GM12878 (cell line): ENCODE results near the gene OTUD5. TPM values are rescaled to one million over a fixed set of nuclear protein-coding genes. Genes with fewer than 3 reads are reported as not detected.

Source experiments
- ATAC-seq: fragments of 200-7000 bp; cut with Tn5 transposase; 3 replicates; pipeline ENCODE4 v1.9.1; 2020; ENCODE audit warnings: mild to moderate bottlenecking, moderate library complexity
- BruUV-seq: library from RNA; stranded (reverse); fragments of 400-500 nt; replicated peaks from 2 replicates; lab custom pipeline; 2021; lab: Mats Ljungman, UMichigan
- CTCF ChIA-PET: fragments of 300-600 bp; sonication (Branson Sonifier 250); formaldehyde crosslinking; extraction: SDS; loops from one replicate; lab custom pipeline; 2021; ENCODE audit warnings: inconsistent platforms; lab: Yijun Ruan, JAX
- POLR2A ChIA-PET: fragments of 350-600 bp; formaldehyde crosslinking; extraction: SDS; loops from one replicate; lab custom pipeline; 2021; ENCODE audit warnings: inconsistent platforms; lab: Charles Lee
- RAD21 ChIA-PET: fragments of 300-600 bp; sonication (Branson Sonifier 250); formaldehyde crosslinking; loops from one replicate; lab custom pipeline; 2023; ENCODE audit warnings: antibody characterized with exemption; ENCODE audit not compliant: unreplicated experiment; lab: Charles Lee
- SMC1A ChIA-PET: fragments of 300-600 bp; sonication (Branson Sonifier 250); formaldehyde crosslinking; loops from one replicate; lab custom pipeline; 2023; ENCODE audit not compliant: unreplicated experiment, uncharacterized antibody; lab: Charles Lee
- DNase-seq: peaks from one replicate; pipeline ENCODE4 v3.0.0-alpha.2; 2011; ENCODE audit warnings: low read depth, low spot score
- FAIRE-seq: peaks from 3 replicates; lab custom pipeline; 2011; peaks lifted over from hg19 to GRCh38; lab: Jason Lieb, UNC
- H2AFZ ChIP-seq: 2 replicates; pipeline ENCODE4 v1.6.0; 2011; ENCODE audit warnings: low read depth, low read length, control low read depth; ENCODE audit not compliant: control insufficient read depth
- H3K27ac ChIP-seq: 2 replicates; pipeline ENCODE4 v1.5.1; 2011; ENCODE audit warnings: control low read depth; ENCODE audit not compliant: control insufficient read depth, insufficient read depth
- H3K27me3 ChIP-seq, 2 experiments: replicated peaks in 1 of 2; 2 replicates each; pipeline versions ENCODE4 v1.6.0 to v1.6.1; 2011; ENCODE audit warnings: low read length in 1 of 2; ENCODE audit not compliant: control insufficient read depth in 2 of 2, insufficient read depth in 2 of 2
- H3K36me3 ChIP-seq, 2 experiments: 2 replicates each; pipeline ENCODE4 v1.5.1; 2011; ENCODE audit warnings: low read length in 1 of 2; ENCODE audit not compliant: control insufficient read depth in 2 of 2, insufficient read depth in 2 of 2
- H3K4me1 ChIP-seq: 2 replicates; pipeline ENCODE4 v1.6.1; 2011; ENCODE audit warnings: mild to moderate bottlenecking, low read length, moderate library complexity, mixed read lengths; ENCODE audit not compliant: control insufficient read depth, insufficient read depth
- H3K4me2 ChIP-seq: 2 replicates; pipeline ENCODE4 v1.6.0; 2011; ENCODE audit warnings: control low read depth; ENCODE audit not compliant: control insufficient read depth, insufficient read depth
- H3K4me3 ChIP-seq: fragments of 200-600 bp; sonication (generic); 2 replicates; pipeline ENCODE4 v1.5.1; 2016
- H3K79me2 ChIP-seq: 2 replicates; pipeline ENCODE4 v1.6.0; 2011; ENCODE audit warnings: low read length; ENCODE audit not compliant: control insufficient read depth, insufficient read depth
- H3K9ac ChIP-seq: 2 replicates; pipeline ENCODE4 v1.8.0; 2011; ENCODE audit warnings: low read length, control low read depth, mixed read lengths; ENCODE audit not compliant: control insufficient read depth, insufficient read depth
- H3K9me3 ChIP-seq: replicated peaks from 3 replicates; pipeline ENCODE4 v1.5.1; 2011; ENCODE audit warnings: mild to moderate bottlenecking, low read length; ENCODE audit not compliant: control insufficient read depth, insufficient read depth
- H4K20me1 ChIP-seq: 2 replicates; pipeline ENCODE4 v1.6.0; 2011; ENCODE audit not compliant: control insufficient read depth, insufficient read depth
- ASH2L ChIP-seq: fragments of 300-600, 200-600 bp; sonication (generic); IDR thresholded peaks from 2 replicates; pipeline ENCODE4 v1.6.1; 2017; ENCODE audit warnings: low read depth, mild to moderate bottlenecking, borderline replicate concordance
- BCL3 ChIP-seq: IDR thresholded peaks from 2 replicates; pipeline ENCODE4 v1.6.1; 2011; ENCODE audit warnings: borderline replicate concordance, low read depth, mild to moderate bottlenecking, moderate library complexity, low read length; ENCODE audit not compliant: insufficient read depth, poor library complexity, severe bottlenecking
- CBX5 ChIP-seq: sonication (generic); IDR thresholded peaks from 2 replicates; pipeline ENCODE4 v1.6.1; 2016; ENCODE audit warnings: low read depth, moderate library complexity, mild to moderate bottlenecking, inconsistent platforms
- CHD4 ChIP-seq: fragments of 200-600 bp; sonication (generic); IDR thresholded peaks from 2 replicates; pipeline ENCODE4 v1.6.1; 2016; ENCODE audit warnings: mild to moderate bottlenecking
- ESRRA ChIP-seq: IDR thresholded peaks from 2 replicates; pipeline ENCODE4 v1.6.1; 2012; ENCODE audit warnings: mild to moderate bottlenecking, low read length, improper control_type of control experiment
- IKZF2 ChIP-seq, 2 experiments: fragments of 450-650 bp; IDR thresholded peaks; 2 replicates each; pipeline ENCODE4 v1.6.1; 2017; ENCODE audit warnings: mild to moderate bottlenecking in 2 of 2, moderate library complexity in 2 of 2
- IRF3 ChIP-seq: fragments of 450-650 bp; IDR thresholded peaks from 2 replicates; pipeline ENCODE4 v1.6.1; 2014; ENCODE audit warnings: mild to moderate bottlenecking
- IRF5 ChIP-seq: fragments of 450-650 bp; IDR thresholded peaks from 2 replicates; pipeline ENCODE4 v1.6.1; 2017; ENCODE audit warnings: borderline replicate concordance
- JUND ChIP-seq: IDR thresholded peaks from 2 replicates; pipeline ENCODE4 v1.6.1; 2012; ENCODE audit warnings: low read depth, mild to moderate bottlenecking, low read length, improper control_type of control experiment, moderate library complexity
- KDM1A ChIP-seq: fragments of 200-600 bp; sonication (generic); IDR thresholded peaks from 2 replicates; pipeline ENCODE4 v1.6.1; 2016; ENCODE audit warnings: borderline replicate concordance
- MEF2A ChIP-seq: IDR thresholded peaks from 2 replicates; pipeline ENCODE4 v1.6.1; 2011; ENCODE audit warnings: low read depth, mild to moderate bottlenecking, low read length, moderate library complexity; ENCODE audit not compliant: insufficient read depth
- PAX8 ChIP-seq: fragments of 450-650 bp; IDR thresholded peaks from 2 replicates; pipeline ENCODE4 v1.6.1; 2017; ENCODE audit warnings: mild to moderate bottlenecking, moderate library complexity
- RB1 ChIP-seq: fragments of 450-650 bp; formaldehyde crosslinking; IDR thresholded peaks from 2 replicates; pipeline ENCODE4 v1.6.1; 2017; ENCODE audit warnings: mild to moderate bottlenecking, borderline replicate concordance
- SMARCA5 ChIP-seq: fragments of 450-650 bp; IDR thresholded peaks from 2 replicates; pipeline ENCODE4 v1.6.1; 2017; ENCODE audit warnings: mild to moderate bottlenecking
- SREBF2 ChIP-seq: IDR thresholded peaks from 2 replicates; pipeline ENCODE4 v1.6.1; 2012; ENCODE audit warnings: mild to moderate bottlenecking, low read length
- TAF1 ChIP-seq: IDR thresholded peaks from 2 replicates; pipeline ENCODE4 v1.6.1; 2011; ENCODE audit warnings: mild to moderate bottlenecking, low read depth, low read length, borderline replicate concordance
- TCF12 ChIP-seq: IDR thresholded peaks from 2 replicates; pipeline ENCODE4 v1.6.1; 2011; ENCODE audit warnings: low read depth, mild to moderate bottlenecking, low read length
- ZNF592 ChIP-seq: fragments of 450-650 bp; IDR thresholded peaks from 2 replicates; pipeline ENCODE4 v1.6.1; 2017; ENCODE audit warnings: mild to moderate bottlenecking, moderate library complexity
- WGBS: methylation state at CpG from one replicate; pipeline ENCODE4 v1.1.6; 2016; ENCODE audit warnings: low lambda C conversion rate; ENCODE audit not compliant: insufficient replicate concordance, insufficient coverage; ENCODE audit errors: missing lambda C conversion rate; 5-methylcytosine and 5-hydroxymethylcytosine counted together
- in situ Hi-C: fragments of 300-500 bp; cut with MboI; formaldehyde crosslinking; loops from 9 replicates; pipeline ENCODE4 v1.14.3; 2018; ENCODE audit warnings: mixed read lengths
- intact Hi-C: fragments of 100-400 bp; cut with micrococcal nuclease; formaldehyde crosslinking; loops from one replicate; pipeline ENCODE4 v1.14.2; 2022; ENCODE audit not compliant: unreplicated experiment
- polyA plus RNA-seq, 11 experiments: library from polyadenylated mRNA; depleted of rRNA in 4 of 11; unstranded in 6 of 11; stranded (reverse) in 5 of 11; fragments of >200 nt; fragmentation: Nextera tagmentation in 4 of 11; fragmentation: Illumina TruSeq in 1 of 11; extraction: Ambion mirVana in 4 of 11; extraction: Trizol in 1 of 11; gene quantifications; 1 replicate in 1 of 11; 2 replicates in 10 of 11; pipeline versions ENCODE4 v1.2.1 to v1.2.3, GENCODE V29; 2011 to 2016; ENCODE audit warnings: inconsistent platforms in 2 of 11, missing spikeins in 2 of 11, low read depth in 1 of 11
- total RNA-seq, 4 experiments: library from RNA; depleted of rRNA in 3 of 4; stranded (reverse); fragments of >200 nt in 3 of 4; fragmentation: Illumina TruSeq in 1 of 4; extraction: Trizol in 1 of 4; gene quantifications; 2 replicates each; pipeline versions ENCODE4 v1.2.1 to v1.2.3, GENCODE V29; 2013 to 2021

The OTUD5 gene
- total and polyA plus RNA-seq, 10 of the 15 experiments (the other 5 are each of a cell fraction or from before 2014, with no cell fraction given) = 2.0 to 50.3 (median 22.7) TPM

GRCh38 chrX:48998391-48998790 lies 41.0 kb upstream of the OTUD5 start:
- no peaks in the 10 kb centered on the region; the same call in 1 of the 2 replicates for H4K20me1 ChIP-seq
- DNase-seq (no peak), ATAC-seq (no peak), FAIRE-seq (no peak)
- SMC1A ChIA-PET = no interaction called here
- H3K79me2 ChIP-seq = peaks cover 15% of the 10 kb centered on the region
- POLR2A ChIA-PET = no interaction called here
- BruUV-seq = no TSS peak
- intact Hi-C loops (no loop called here), in situ Hi-C loops (no loop called here)
- H3K4me1 ChIP-seq = no peaks in the 10 kb centered on the region; the same call in none of the 2 replicates
- no peaks in the 10 kb centered on the region for H3K9me3 ChIP-seq
- RAD21 ChIA-PET = no interaction called here
- no peak overlapping the region for H2AFZ ChIP-seq
- H3K36me3 ChIP-seq = peaks cover 0 to 13% of the 10 kb centered on the region in 2 experiments; a peak in 3 of 4 replicates
- H3K4me3 ChIP-seq = no peak overlapping the region
- CTCF ChIA-PET = interaction anchor here (0.6 kb wide), 1 partner anchor 350 kb away, joined by 3 read pairs; no protein-coding TSS in a partner anchor
- 74% methylated on average over 4 of the region's 4 CpGs for WGBS
- H3K27ac ChIP-seq = no peak overlapping the region
- H3K4me2 ChIP-seq = no peak overlapping the region
- no peak for TF ChIP-seq ESRRA
- TF ChIP-seq CBX5 = no peak
- TF ChIP-seq TCF12 = no peak
- TF ChIP-seq CHD4 = no peak
- TF ChIP-seq RB1 = no peak
- no peak for TF ChIP-seq IRF5
- TF ChIP-seq KDM1A = no peak
- no peak for TF ChIP-seq SMARCA5
- no peak for TF ChIP-seq ASH2L
- no peak for TF ChIP-seq IKZF2 (IDR thresholded peaks at IDR 0.05)
- no peak for TF ChIP-seq SREBF2
- no peak for TF ChIP-seq MEF2A
- TF ChIP-seq PAX8 = no peak
- no peak for TF ChIP-seq BCL3
- no peak for TF ChIP-seq ZNF592
- TF ChIP-seq JUND = no peak
- no peak for TF ChIP-seq IRF3
- no peak for TF ChIP-seq TAF1
- no peak overlapping the region for H3K9ac ChIP-seq
- no peaks in the 10 kb centered on the region for H3K27me3 ChIP-seq
